Suppressor macrophage treated with lipopolysaccharide for 4 hours (primary cell): Measurements from ENCODE around the gene TOMM7.

ENCODE experiments used
- DNase-seq: peaks from one replicate; pipeline ENCODE4 v3.0.0-alpha.2; 2020

The TOMM7 gene

GRCh38 chr7:22822486-22823141, at the start of gene TOMM7:
TSS of gene TOMM7 (minus strand) at chr7:22822849. CDS start at chr7:22822779, 70 bp downstream.
- peak; percentile 98 for DNase-seq

- DNase-seq = no peak
Measured at GRCh38 chr7:22872096-22872807, 49.6 kb upstream of the TOMM7 start.

- no peak for DNase-seq
Measured at GRCh38 chr7:22871661-22872060, 49.0 kb upstream of the TOMM7 start.

- DNase-seq = no peak
Measured at GRCh38 chr7:22868509-22868908, 45.9 kb upstream of the TOMM7 start.

- no peak for DNase-seq
Measured at GRCh38 chr7:22867589-22867988, 44.9 kb upstream of the TOMM7 start.

- DNase-seq = no peak
Measured at GRCh38 chr7:22867003-22867402, 44.4 kb upstream of the TOMM7 start.

- DNase-seq = no peak
Measured at GRCh38 chr7:22865602-22865960, 42.9 kb upstream of the TOMM7 start.

GRCh38 chr7:22864855-22865601, 42.4 kb upstream of the TOMM7 start:
- DNase-seq = no peak

- DNase-seq = no peak
Measured at GRCh38 chr7:22864301-22864700, 41.7 kb upstream of the TOMM7 start.

- no peak for DNase-seq
Measured at GRCh38 chr7:22863156-22863899, 40.7 kb upstream of the TOMM7 start.

GRCh38 chr7:22861576-22861975, 38.9 kb upstream of the TOMM7 start:
- no peak for DNase-seq

- DNase-seq = no peak
Measured at GRCh38 chr7:22860784-22861482, 38.3 kb upstream of the TOMM7 start.

GRCh38 chr7:22860337-22860736, 37.7 kb upstream of the TOMM7 start:
- DNase-seq = no peak

GRCh38 chr7:22859641-22860290, 37.1 kb upstream of the TOMM7 start:
- no peak for DNase-seq

GRCh38 chr7:22858640-22859561, 36.3 kb upstream of the TOMM7 start:
- DNase-seq = peak; percentile 35

GRCh38 chr7:22858274-22858639, 35.6 kb upstream of the TOMM7 start:
- no peak for DNase-seq

GRCh38 chr7:22856416-22856815, 33.8 kb upstream of the TOMM7 start:
- no peak for DNase-seq

GRCh38 chr7:22855049-22855392, 32.4 kb upstream of the TOMM7 start:
- DNase-seq = no peak

- DNase-seq = peak; percentile 94
Measured at GRCh38 chr7:22854158-22855048, 31.8 kb upstream of the TOMM7 start.

- no peak for DNase-seq
Measured at GRCh38 chr7:22853674-22854157, 31.1 kb upstream of the TOMM7 start.
